Activated CD8-positive, alpha-beta memory T cell treated with anti-CD3 and anti-CD28 coated beads for 1 hour (primary cell): ENCODE measurements around the gene DVL1.
"Not testable (repeated sequence)": the region's sequence is repeated elsewhere in the genome, so short reads cannot be mapped to it uniquely, and the experiment has no call there.

Source experiments
- DNase-seq, 2 donors: peaks; one replicate each; pipeline ENCODE4 v3.0.0-alpha.2; 2020; ENCODE audit warnings: low read depth in 1 of 2; ENCODE audit errors: extremely low read depth in 1 of 2

DVL1 gene

GRCh38 chr1:1349256-1350012, at the start of gene DVL1:
TSS of gene DVL1 (minus strand) at chr1:1349418. CDS start at chr1:1349065, 353 bp downstream.
- peak in 1 of 2 donors; percentile 64 for DNase-seq

GRCh38 chr1:1398677-1399186, 49.5 kb upstream of the DVL1 start:
- DNase-seq = no peak

DNA sequence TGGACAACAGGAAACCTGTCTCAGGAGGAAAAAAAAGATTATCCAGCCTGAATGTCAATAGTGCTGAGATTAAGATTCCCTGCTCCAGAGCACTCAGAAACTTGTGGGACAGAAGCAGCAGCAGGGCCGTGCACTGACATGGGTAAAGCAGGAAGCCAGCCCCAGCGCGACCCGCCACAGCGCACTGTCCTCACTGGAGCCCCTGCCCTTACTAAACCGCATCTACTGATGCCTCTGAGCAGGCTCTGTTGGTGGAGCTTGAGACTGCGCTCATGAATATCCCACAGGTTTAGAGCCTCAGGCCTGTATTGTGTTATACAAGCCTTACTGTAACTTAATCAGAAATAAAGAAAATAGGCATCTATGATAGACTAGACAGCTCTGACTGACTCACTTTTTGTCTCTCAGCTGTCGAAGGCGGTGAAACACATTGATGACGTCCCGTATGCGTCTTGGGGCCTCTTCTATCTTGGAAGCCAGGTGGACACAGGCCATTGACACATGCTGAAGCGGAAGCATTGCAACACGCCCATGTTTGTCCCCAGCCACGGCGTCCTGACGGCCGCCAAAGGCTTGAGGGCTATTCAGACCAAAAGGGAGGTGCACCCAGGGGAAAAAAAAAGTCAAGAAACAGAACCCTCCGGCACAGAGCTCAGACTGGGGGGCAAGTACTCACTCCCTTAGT, 48.8 kb upstream of the DVL1 start:
- DNase-seq = no peak

- DNase-seq = no peak
Measured at GRCh38 chr1:1395166-1395565, 45.9 kb upstream of the DVL1 start.

- DNase-seq = no peak
Measured at GRCh38 chr1:1394116-1394515, 44.9 kb upstream of the DVL1 start.

GRCh38 chr1:1393428-1393827, 44.2 kb upstream of the DVL1 start:
- DNase-seq = no peak

DNA sequence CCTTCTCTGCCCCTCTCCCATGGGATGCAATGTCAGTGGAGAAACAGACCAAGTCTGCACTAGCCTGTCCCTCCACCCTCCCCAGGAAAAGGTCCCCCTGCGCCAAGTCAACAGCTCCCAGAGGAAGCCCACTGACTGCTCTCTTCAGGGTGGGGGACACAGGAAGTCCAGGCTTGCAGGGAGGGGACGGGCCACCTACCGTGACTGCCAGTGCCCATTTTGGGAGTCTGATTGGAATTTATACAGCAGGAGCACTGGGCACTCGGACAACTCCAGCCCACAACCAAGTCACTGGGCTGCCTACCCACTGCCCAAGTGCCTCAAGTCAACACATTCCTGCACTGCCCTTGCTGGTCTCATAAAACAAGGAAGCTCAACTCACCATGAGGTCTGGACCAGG, 43.8 kb upstream of the DVL1 start:
- no peak for DNase-seq

- no peak for DNase-seq
Measured at GRCh38 chr1:1391225-1391624, 42.0 kb upstream of the DVL1 start.

DNA sequence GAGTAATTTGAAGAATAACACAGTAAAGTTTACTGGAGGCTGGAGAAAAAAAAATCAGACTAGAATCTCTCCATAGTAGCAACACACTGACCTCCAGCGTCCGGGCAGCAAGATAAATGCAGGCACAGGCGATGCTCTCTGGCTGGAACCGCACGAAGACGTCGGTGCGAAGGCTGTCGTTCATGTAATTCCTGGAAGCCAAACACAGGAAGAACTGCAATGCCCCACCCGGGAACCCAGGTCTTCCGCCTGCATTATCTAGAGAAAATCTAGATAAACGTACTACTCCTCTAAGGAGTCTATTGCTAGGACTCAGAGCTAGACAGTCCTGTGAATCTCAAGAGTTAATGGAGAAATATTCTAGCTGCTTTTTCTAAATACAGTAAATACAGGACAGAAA, 41.5 kb upstream of the DVL1 start:
- no peak for DNase-seq

GRCh38 chr1:1388078-1388472, 38.9 kb upstream of the DVL1 start:
- DNase-seq = no peak

- no peak for DNase-seq
Measured at GRCh38 chr1:1387098-1388077, 38.2 kb upstream of the DVL1 start.

GRCh38 chr1:1385931-1386330, 36.7 kb upstream of the DVL1 start:
- DNase-seq = no peak

DNA sequence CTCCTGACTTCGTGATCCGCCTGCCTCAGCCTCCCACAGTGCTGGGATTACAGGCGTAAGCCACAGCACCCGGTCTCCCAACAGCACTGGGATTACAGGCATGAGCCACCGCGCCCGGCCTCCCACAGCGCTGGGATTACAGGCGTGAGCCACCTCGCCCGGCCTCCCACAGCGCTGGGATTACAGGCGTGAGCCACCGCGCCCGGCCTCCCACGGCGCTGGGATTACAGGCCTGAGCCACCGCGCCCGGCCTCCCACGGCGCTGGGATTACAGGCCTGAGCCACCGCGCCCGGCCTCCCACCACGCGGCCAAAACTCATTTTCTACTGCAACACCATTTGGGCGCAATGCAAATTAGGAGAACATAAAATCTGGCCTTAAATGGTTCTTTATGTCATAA, 36.1 kb upstream of the DVL1 start:
- not testable (repeated sequence) for DNase-seq

- DNase-seq = no peak
Measured at GRCh38 chr1:1381294-1381693, 32.1 kb upstream of the DVL1 start.

DNA sequence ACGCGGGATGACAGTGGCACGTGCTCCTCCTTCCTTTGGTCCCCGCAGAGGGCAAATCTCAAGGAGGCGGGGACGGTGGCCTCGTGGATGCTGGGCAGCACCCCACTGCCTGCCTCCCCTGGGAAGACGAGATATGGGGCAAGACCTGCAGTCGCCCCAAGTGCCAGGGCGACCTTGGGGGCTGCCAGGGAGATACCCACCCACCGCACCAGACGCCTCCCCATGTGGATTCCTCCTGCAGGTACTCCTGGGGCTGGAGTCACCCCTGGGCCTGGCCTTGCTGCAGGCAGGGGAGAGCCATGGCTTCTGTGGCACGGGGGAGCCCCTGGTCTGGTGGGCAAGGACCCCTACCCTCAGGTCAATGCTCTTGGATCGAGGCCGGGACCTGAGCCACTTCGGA, 31.6 kb upstream of the DVL1 start:
- DNase-seq = no peak

- DNase-seq = no peak
Measured at GRCh38 chr1:1377540-1378205, 28.5 kb upstream of the DVL1 start.

GRCh38 chr1:1376551-1377226, 27.5 kb upstream of the DVL1 start:
- DNase-seq = no peak

DNA sequence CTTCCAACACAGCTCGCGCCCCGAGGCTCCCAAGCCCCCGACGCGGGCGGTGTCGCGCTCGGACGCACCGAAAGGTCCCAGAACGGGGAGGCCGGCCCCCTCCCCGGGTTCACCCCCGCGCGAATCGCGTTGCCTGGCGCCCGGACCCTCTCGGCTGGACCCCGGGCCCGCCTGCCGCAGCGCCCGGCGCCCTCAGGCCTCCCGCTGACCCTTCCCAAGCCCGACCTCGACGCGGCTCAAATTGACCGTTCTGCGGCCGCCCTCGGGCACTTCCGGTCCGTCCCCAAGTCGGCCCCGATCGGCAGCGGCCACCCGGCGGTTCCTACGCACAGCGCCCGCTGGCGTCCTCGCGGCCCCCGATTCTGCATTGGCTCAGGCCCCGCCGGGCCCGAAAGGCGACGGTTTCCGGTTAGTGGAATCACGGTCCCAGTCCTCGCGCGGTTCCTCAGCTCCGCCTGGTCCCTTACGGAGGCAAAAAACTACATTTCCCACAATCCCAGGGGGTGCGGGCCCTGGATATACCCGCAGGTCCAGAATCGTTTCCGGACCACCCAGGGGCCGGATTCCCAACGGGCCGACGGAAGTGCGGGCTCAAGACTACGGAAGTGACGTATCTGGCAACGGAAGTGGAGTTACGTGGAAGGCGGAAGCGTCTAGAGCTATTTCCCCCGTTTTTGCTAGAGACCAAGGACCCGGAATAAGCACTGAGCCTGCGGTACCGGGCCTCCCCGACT, 25.9 kb upstream of the DVL1 start, which contains the start of gene AURKAIP1:
AURKAIP1 (minus strand) TSS at position 279 of the 734 bp plus-strand sequence. CDS start 451 bp downstream, outside the sequence.
- DNase-seq = peak; percentile 85 to 91

- no peak for DNase-seq
Measured at GRCh38 chr1:1374589-1374928, 25.3 kb upstream of the DVL1 start.
